MCF 10A (cell line): Measurements from ENCODE around the gene ARHGEF4. TPM values are rescaled to one million over a fixed set of nuclear protein-coding genes. Genes with fewer than 3 reads are reported as not detected.
"Not testable (repeated sequence)": the region's sequence is repeated elsewhere in the genome, so short reads cannot be mapped to it uniquely, and the experiment has no call there.

Experiments used
- BruUV-seq: library from RNA; stranded (reverse); fragments of 400-500 nt; replicated peaks from 2 replicates; lab custom pipeline; 2021; lab: Mats Ljungman, UMichigan
- CTCF ChIA-PET: fragments of 300-600 bp; sonication (Branson Sonifier 250); formaldehyde crosslinking; extraction: SDS; loops from one replicate; lab custom pipeline; 2021; ENCODE audit warnings: antibody characterized with exemption, inconsistent platforms; lab: Yijun Ruan, JAX
- POLR2A ChIA-PET: fragments of 300-600, 350-650 bp; sonication (Branson Sonifier 250); formaldehyde crosslinking; extraction: SDS; loops from one replicate; lab custom pipeline; 2020; ENCODE audit warnings: antibody characterized with exemption, inconsistent platforms; lab: Yijun Ruan, JAX
- DNase-seq: peaks from one replicate; pipeline ENCODE4 v3.0.0-alpha.2; 2018; ENCODE audit not compliant: unreplicated experiment
- H3K27ac Mint-ChIP-seq: one replicate; pipeline ENCODE4 v1.8.0; 2022; ENCODE audit warnings: mild to moderate bottlenecking, low read depth, mixed read lengths; ENCODE audit not compliant: unreplicated experiment
- H3K27me3 Mint-ChIP-seq: one replicate; pipeline ENCODE4 v1.8.0; 2022; ENCODE audit warnings: mixed read lengths; ENCODE audit not compliant: insufficient read depth, unreplicated experiment
- H3K36me3 Mint-ChIP-seq: one replicate; pipeline ENCODE4 v1.8.0; 2022; ENCODE audit warnings: mild to moderate bottlenecking, moderate library complexity, mixed read lengths; ENCODE audit not compliant: insufficient read depth, unreplicated experiment
- H3K4me1 Mint-ChIP-seq: one replicate; pipeline ENCODE4 v1.8.0; 2022; ENCODE audit warnings: mixed read lengths; ENCODE audit not compliant: insufficient read depth, unreplicated experiment
- H3K4me3 Mint-ChIP-seq: one replicate; pipeline ENCODE4 v1.8.0; 2022; ENCODE audit warnings: mild to moderate bottlenecking, moderate library complexity, mixed read lengths; ENCODE audit not compliant: unreplicated experiment
- H3K9me3 Mint-ChIP-seq: one replicate; pipeline ENCODE4 v1.8.0; 2022; ENCODE audit warnings: mixed read lengths; ENCODE audit not compliant: unreplicated experiment
- CTCF ChIP-seq: fragments of 200-600 bp; IDR thresholded peaks from one replicate; pipeline ENCODE4 v1.8.0; 2022; ENCODE audit warnings: antibody characterized with exemption, mild to moderate bottlenecking; ENCODE audit not compliant: unreplicated experiment
- intact Hi-C: fragments of 100-400 bp; cut with micrococcal nuclease; formaldehyde crosslinking; loops from 2 replicates; pipeline ENCODE4 v1.14.1; 2022
- total RNA-seq: library from RNA; stranded (reverse); gene quantifications from 2 replicates; pipeline ENCODE4 v1.2.3, GENCODE V29; 2022

Gene ARHGEF4
- total RNA-seq, 1 experiment from 2014 or later, result 52.0 TPM

- Mint-ChIP-seq H3K4me3 (no peak overlapping the region), H3K4me1 (peaks cover 7% of the 10 kb centered on the region), H3K27me3 (no peaks in the 10 kb centered on the region), H3K36me3 (peaks cover 69% of the 10 kb centered on the region), H3K27ac (peak overlapping the region; percentile 61), H3K9me3 (no peaks in the 10 kb centered on the region)
- BruUV-seq, result no TSS peak
- TF ChIP-seq CTCF, result no peak
- intact Hi-C loops, result no loop called here
- CTCF ChIA-PET, result interaction anchor here (0.6 kb wide), 1 partner anchor 53 kb away, joined by 3 read pairs; no protein-coding TSS in a partner anchor
- POLR2A ChIA-PET, result no interaction called here
- no peak for DNase-seq
Measured at GRCh38 chr2:131064589-131065512, 228.1 kb downstream of the ARHGEF4 start.

- Mint-ChIP-seq H3K4me1 (no peaks in the 10 kb centered on the region), H3K4me3 (no peak overlapping the region), H3K9me3 (no peaks in the 10 kb centered on the region), H3K27ac (peak overlapping the region; percentile 42), H3K36me3 (peaks cover 82% of the 10 kb centered on the region), H3K27me3 (no peaks in the 10 kb centered on the region)
- no peak for TF ChIP-seq CTCF
- no peak for DNase-seq
- BruUV-seq, result no TSS peak
- ChIA-PET POLR2A (interaction anchor here (1.2 to 1.5 kb wide), 3 partner anchors 18 to 51 kb away, joined by 3 to 5 read pairs (median 3); no protein-coding TSS in a partner anchor), CTCF (interaction anchor here (0.6 to 1.1 kb wide), 2 partner anchors 258 to 270 kb away, joined by 3 to 7 read pairs; no protein-coding TSS in a partner anchor)
- intact Hi-C loops, result no loop called here
Measured at GRCh38 chr2:131067465-131068125, 230.9 kb downstream of the ARHGEF4 start.

- peak overlapping the region; percentile 42 for H3K27ac Mint-ChIP-seq
- BruUV-seq, H3K9me3 Mint-ChIP-seq, intact Hi-C loops, H3K4me1 Mint-ChIP-seq, H3K27me3 Mint-ChIP-seq, H3K4me3 Mint-ChIP-seq, DNase-seq: not testable (repeated sequence)
- ChIA-PET CTCF (interaction anchor here (0.6 to 1.1 kb wide), 2 partner anchors 259 to 270 kb away, joined by 3 to 7 read pairs; no protein-coding TSS in a partner anchor), POLR2A (interaction anchor here (1.2 to 1.4 kb wide), 2 partner anchors 25 to 51 kb away, joined by 3 read pairs; no protein-coding TSS in a partner anchor)
- H3K36me3 Mint-ChIP-seq, result peaks cover 83% of the 10 kb centered on the region
Measured at GRCh38 chr2:131068172-131068571, 231.5 kb downstream of the ARHGEF4 start.

- H3K36me3 Mint-ChIP-seq, result peaks cover 98% of the 10 kb centered on the region
- CTCF ChIA-PET, intact Hi-C loops, DNase-seq, H3K27me3 Mint-ChIP-seq, POLR2A ChIA-PET, H3K4me3 Mint-ChIP-seq, H3K9me3 Mint-ChIP-seq, BruUV-seq, H3K27ac Mint-ChIP-seq: not testable (repeated sequence)
- peaks cover 18% of the 10 kb centered on the region for H3K4me1 Mint-ChIP-seq
Measured at GRCh38 chr2:131075578-131075977, 238.9 kb downstream of the ARHGEF4 start.
